HL-60 (cell line): ENCODE data around the gene COG1.

ENCODE experiments used
- DNase-seq, 2 experiments: peaks; one replicate each; pipeline ENCODE4 v3.0.0-alpha.2; 2010 to 2020; ENCODE audit warnings: low read depth in 1 of 2, low spot score in 1 of 2
- H3K27ac ChIP-seq: fragments of 250-450 bp; sonication (Bioruptor Pico); replicated peaks from 2 replicates; pipeline ENCODE4 v1.5.1; 2020; ENCODE audit warnings: mild to moderate bottlenecking, moderate library complexity
- H3K27me3 ChIP-seq: fragments of 250-450 bp; sonication (Bioruptor Pico); 2 replicates; pipeline ENCODE4 v1.5.1; 2021; ENCODE audit warnings: mild to moderate bottlenecking, moderate library complexity; ENCODE audit not compliant: insufficient read depth, poor library complexity, severe bottlenecking
- H3K4me3 ChIP-seq: replicated peaks from 2 replicates; pipeline ENCODE4 v1.5.1; 2011; ENCODE audit warnings: mild to moderate bottlenecking, control low read depth, low read length; ENCODE audit not compliant: insufficient read depth
- CTCF ChIP-seq: IDR thresholded peaks from one replicate; pipeline ENCODE4 v1.5.1; 2011; ENCODE audit warnings: low read length, control low read depth, inconsistent platforms; ENCODE audit not compliant: insufficient read depth
- GABPA ChIP-seq: IDR thresholded peaks from 2 replicates; pipeline ENCODE4 v1.6.1; 2012; ENCODE audit warnings: low read depth
- POLR2AphosphoS5 ChIP-seq: IDR thresholded peaks from 2 replicates; pipeline ENCODE4 v1.6.1; 2012; ENCODE audit warnings: low read depth
- REST ChIP-seq: IDR thresholded peaks from 2 replicates; pipeline ENCODE4 v1.6.1; 2012; ENCODE audit warnings: low read depth; ENCODE audit not compliant: insufficient replicate concordance
- SPI1 ChIP-seq: IDR thresholded peaks from 2 replicates; pipeline ENCODE4 v1.6.1; 2012; ENCODE audit warnings: low read depth, mild to moderate bottlenecking, borderline replicate concordance

Gene COG1

GRCh38 chr17:73215447-73215846 lies 22.6 kb downstream of the COG1 start:
- TF ChIP-seq POLR2AphosphoS5 (no peak), GABPA (no peak), CTCF (no peak), SPI1 (no peak), REST (no peak)
- H3K27ac ChIP-seq, result no peak overlapping the region
- no peak for DNase-seq
- H3K27me3 ChIP-seq, result no peaks in the 10 kb centered on the region
- no peak overlapping the region for H3K4me3 ChIP-seq

- no peak overlapping the region for H3K27ac ChIP-seq
- TF ChIP-seq GABPA (no peak), SPI1 (no peak), POLR2AphosphoS5 (no peak), REST (no peak), CTCF (no peak)
Measured at GRCh38 chr17:73223626-73224230, 30.9 kb downstream of the COG1 start.

GRCh38 chr17:73224237-73224636 lies 31.4 kb downstream of the COG1 start:
- Histone ChIP-seq H3K4me3 (no peak overlapping the region), H3K27me3 (no peaks in the 10 kb centered on the region), H3K27ac (no peak overlapping the region)
- DNase-seq, result no peak
- TF ChIP-seq CTCF, result no peak
- TF ChIP-seq POLR2AphosphoS5, result no peak
- no peak for TF ChIP-seq SPI1

More at GRCh38 chr17:73223626-73224230, 30.9 kb downstream of the COG1 start:
- Histone ChIP-seq H3K4me3 (no peak overlapping the region), H3K27me3 (no peaks in the 10 kb centered on the region)
- no peak for DNase-seq
